Lung (tissue), 12 donors: ENCODE data around the gene CLPTM1L. TPM values are rescaled to one million over a fixed set of nuclear protein-coding genes. Genes with fewer than 3 reads are reported as not detected.

Experiments used
- ATAC-seq: fragments of 200-7000 bp; cut with Tn5 transposase; one replicate; pipeline ENCODE4 v1.9.1; 2020; ENCODE audit warnings: moderate number of reproducible peaks; ENCODE audit not compliant: insufficient read depth, low FRiP score
- DNase-seq, 3 donors: peaks; one replicate each; pipeline ENCODE4 v3.0.0-alpha.2; 2013 to 2017
- H3K27ac ChIP-seq, 2 donors: one replicate each; pipeline ENCODE4 v1.5.1; 2013; ENCODE audit warnings: mild to moderate bottlenecking in 2 of 2, moderate library complexity in 2 of 2, control low read depth in 1 of 2, inconsistent platforms in 1 of 2, low read depth in 1 of 2, low read length in 1 of 2
- H3K27me3 ChIP-seq, 3 donors: one replicate each; pipeline ENCODE4 v1.5.1; 2013; ENCODE audit warnings: low read length in 2 of 3; ENCODE audit not compliant: control insufficient read depth in 3 of 3, insufficient read depth in 3 of 3
- H3K36me3 ChIP-seq, 4 donors: one replicate each; pipeline ENCODE4 v1.5.1; 2013; ENCODE audit warnings: low read length in 4 of 4, mild to moderate bottlenecking in 1 of 4, moderate library complexity in 1 of 4; ENCODE audit not compliant: control insufficient read depth in 4 of 4, insufficient read depth in 4 of 4
- H3K4me1 ChIP-seq, 5 donors: one replicate each; pipeline ENCODE4 v1.5.1; 2013; ENCODE audit warnings: low read length in 5 of 5, mild to moderate bottlenecking in 2 of 5, moderate library complexity in 1 of 5; ENCODE audit not compliant: control insufficient read depth in 5 of 5, insufficient read depth in 5 of 5
- H3K4me3 ChIP-seq: one replicate; pipeline ENCODE4 v1.5.1; 2013; ENCODE audit warnings: mild to moderate bottlenecking, control low read depth, moderate library complexity
- H3K9ac ChIP-seq, 2 donors: one replicate each; pipeline ENCODE4 v1.5.1; 2013; ENCODE audit warnings: low read length in 2 of 2, control low read depth in 1 of 2; ENCODE audit not compliant: insufficient read depth in 1 of 2
- H3K9me3 ChIP-seq, 4 donors: one replicate each; pipeline ENCODE4 v1.5.1; 2013; ENCODE audit warnings: low read length in 3 of 4, mild to moderate bottlenecking in 1 of 4, moderate library complexity in 1 of 4; ENCODE audit not compliant: control insufficient read depth in 4 of 4, insufficient read depth in 3 of 4
- CTCF ChIP-seq: IDR thresholded peaks from 2 replicates; pipeline ENCODE4 v1.5.1; 2012; ENCODE audit warnings: mild to moderate bottlenecking; ENCODE audit errors: control extremely low read depth, extremely low read depth
- WGBS, 2 donors: extraction: QIAGEN DNeasy Blood & Tissue Kit; methylation state at CpG; one replicate each; pipeline ENCODE4 v1.1.7; 2013; 5-methylcytosine and 5-hydroxymethylcytosine counted together
- polyA plus RNA-seq, 2 donors: library from polyadenylated mRNA; stranded (reverse); fragments of 200-250 nt; gene quantifications; one replicate each; pipeline ENCODE4 v1.2.1, GENCODE V29; 2013
- total RNA-seq, 2 donors: library from RNA; depleted of rRNA in 1 of 2; stranded (reverse); fragments of >200 nt in 1 of 2; gene quantifications; one replicate each; pipeline ENCODE4 v1.2.1, GENCODE V29; 2014 to 2021
- donor health status: control.
- donor health status: control.
- donor health status: Bipolar disorder and iron deficiency.
- donor health status: healthy.
- donor health status: DM: yes; HTN: yes; CAD: no.

The CLPTM1L gene
- total and polyA plus RNA-seq, 4 donors = 79.0 to 153 (median 144) TPM

- Histone ChIP-seq H3K4me3 (no peak overlapping the region), H3K9ac (no peak overlapping the region), H3K36me3 (peaks cover 31 to 76% (median 40%) of the 10 kb centered on the region in 4 donors), H3K27me3 (no peaks in the 10 kb centered on the region), H3K4me1 (no peaks in the 10 kb centered on the region), H3K9me3 (no peaks in the 10 kb centered on the region), H3K27ac (no peak overlapping the region)
- no peak for TF ChIP-seq CTCF
- DNase-seq (no peak), ATAC-seq (no peak)
- WGBS, 2 donors = 90 to 91% methylated on average over 22 of the region's 22 CpGs
Measured at GRCh38 chr5:1336749-1337488, 8.0 kb downstream of the CLPTM1L start.

- Histone ChIP-seq H3K27ac (no peak overlapping the region), H3K27me3 (no peaks in the 10 kb centered on the region), H3K36me3 (peaks cover 25 to 78% (median 42%) of the 10 kb centered on the region in 4 donors), H3K9ac (no peak overlapping the region), H3K4me1 (peaks cover 0 to 4% (median 0%) of the 10 kb centered on the region in 5 donors), H3K9me3 (no peaks in the 10 kb centered on the region), H3K4me3 (no peak overlapping the region)
- WGBS, 2 donors = 94 to 97% methylated on average over 14 of the region's 14 CpGs
- no peak for ATAC-seq
- TF ChIP-seq CTCF = no peak
- no peak for DNase-seq
Measured at GRCh38 chr5:1336106-1336561, 8.8 kb downstream of the CLPTM1L start.

- no peaks in the 10 kb centered on the region for H3K9me3 ChIP-seq
- H3K4me3 ChIP-seq = no peak overlapping the region
- TF ChIP-seq CTCF = no peak
- peaks cover 0 to 7% (median 0%) of the 10 kb centered on the region in 5 donors for H3K4me1 ChIP-seq
- WGBS, 2 donors = 91 to 96% methylated on average over 18 to 19 of the region's 19 CpGs
- no peaks in the 10 kb centered on the region for H3K27me3 ChIP-seq
- ATAC-seq (no peak), DNase-seq (no peak)
- H3K36me3 ChIP-seq = peaks cover 23 to 80% (median 45%) of the 10 kb centered on the region in 4 donors
- no peak overlapping the region for H3K9ac ChIP-seq
- no peak overlapping the region for H3K27ac ChIP-seq
Measured at GRCh38 chr5:1335540-1336095, 9.3 kb downstream of the CLPTM1L start.
